Left ventricle myocardium superior (tissue), 1 donor: Measurements from ENCODE around the gene KLHDC8B. TPM values are rescaled to one million over a fixed set of nuclear protein-coding genes. Genes with fewer than 3 reads are reported as not detected.

Experiments used
- ATAC-seq: fragments of 200-7000 bp; cut with Tn5 transposase; one replicate; pipeline ENCODE4 v1.9.1; 2020; ENCODE audit warnings: mild to moderate bottlenecking, moderate library complexity
- DNase-seq: peaks from one replicate; pipeline ENCODE4 v3.0.0-alpha.2; 2020
- intact Hi-C: fragments of 100-400 bp; cut with micrococcal nuclease; formaldehyde crosslinking; loops from one replicate; pipeline ENCODE4 v1.11.0; 2022
- long read RNA-seq: library from polyadenylated mRNA; unstranded; transcript quantifications from one replicate; pipeline ENCODE4 v2.0.0, GENCODE V29; 2021
- total RNA-seq: library from RNA; stranded (reverse); fragmentation: NEBNext Ultra II Directional; extraction: Animal tissue kit (Norgen Biotek cat#: 25700); gene quantifications from one replicate; pipeline ENCODE4 v1.2.1, GENCODE V29; 2021
- donor health status: DM: no; HTN: yes; CAD: no; lungs with severe emphysema.

The KLHDC8B gene
- total RNA-seq, result 95.1 TPM
- long read RNA-seq, transcript KLHDC8B-201 (6 exons, 1,959 nt), result major isoform, 96 of 180 reads
- long read RNA-seq, partial matches to known transcripts, result 57 of 180 reads
- long read RNA-seq, other reads (novel, unspliced or antisense), result 27 of 180 reads

- peak; percentile 95 for DNase-seq
- peak; percentile 88 for ATAC-seq
- intact Hi-C loops, result loop anchor here (10.0 kb wide), 1 partner anchor 104 kb away; the partner anchor contains the start of gene C3orf62
Measured at GRCh38 chr3:49171119-49171774, at the start of gene KLHDC8B. Gene KLHDC8B, plus strand, starts transcription at chr3:49171598. Its CDS starts 1,172 bp downstream, at chr3:49172770.

- intact Hi-C loops, result no loop called here
- no peak for DNase-seq
- no peak for ATAC-seq
Measured at GRCh38 chr3:49122022-49122421, 49.4 kb upstream of the KLHDC8B start.

- intact Hi-C loops, result no loop called here
- DNase-seq (no peak), ATAC-seq (no peak)
Measured at GRCh38 chr3:49122451-49122850, 48.9 kb upstream of the KLHDC8B start.

GRCh38 chr3:49122886-49123545 is 48.4 kb upstream of the KLHDC8B start:
- ATAC-seq (no peak), DNase-seq (no peak)
- intact Hi-C loops, result no loop called here

- ATAC-seq, result no peak
- intact Hi-C loops, result no loop called here
Measured at GRCh38 chr3:49123687-49124086, 47.7 kb upstream of the KLHDC8B start.

GRCh38 chr3:49124203-49124602 is 47.2 kb upstream of the KLHDC8B start:
- intact Hi-C loops, result no loop called here
- DNase-seq (no peak), ATAC-seq (no peak)

More at GRCh38 chr3:49123687-49124086, 47.7 kb upstream of the KLHDC8B start:
- DNase-seq, result no peak

GRCh38 chr3:49124991-49125670 is 46.3 kb upstream of the KLHDC8B start:
- DNase-seq (no peak), ATAC-seq (no peak)
- intact Hi-C loops, result no loop called here

GRCh38 chr3:49131040-49131439 is 40.4 kb upstream of the KLHDC8B start:
- intact Hi-C loops, result no loop called here
- ATAC-seq (peak; percentile 25), DNase-seq (no peak)

- no peak for ATAC-seq
- intact Hi-C loops, result no loop called here
- DNase-seq, result no peak
Measured at GRCh38 chr3:49131576-49131975, 39.8 kb upstream of the KLHDC8B start.

- intact Hi-C loops, result no loop called here
- DNase-seq (no peak), ATAC-seq (no peak)
Measured at GRCh38 chr3:49132073-49132436, 39.3 kb upstream of the KLHDC8B start.

- intact Hi-C loops, result no loop called here
- DNase-seq (peak; percentile 86), ATAC-seq (peak; percentile 86)
Measured at GRCh38 chr3:49132437-49133225, 38.8 kb upstream of the KLHDC8B start, which contains the start of gene LAMB2. Gene LAMB2, minus strand, starts transcription at chr3:49133050. Its CDS starts 183 bp downstream, at chr3:49132867.

- intact Hi-C loops, result no loop called here
- ATAC-seq (peak; percentile 87), DNase-seq (peak; percentile 92)
Measured at GRCh38 chr3:49133226-49133951, 38.0 kb upstream of the KLHDC8B start.

- DNase-seq (no peak), ATAC-seq (no peak)
- intact Hi-C loops, result no loop called here
Measured at GRCh38 chr3:49134471-49135265, 36.7 kb upstream of the KLHDC8B start.

GRCh38 chr3:49135499-49135898 is 35.9 kb upstream of the KLHDC8B start:
- DNase-seq (no peak), ATAC-seq (no peak)
- intact Hi-C loops, result no loop called here

GRCh38 chr3:49140080-49140479 is 31.3 kb upstream of the KLHDC8B start:
- DNase-seq, result no peak
- intact Hi-C loops, result no loop called here
- ATAC-seq, result no peak

- DNase-seq (no peak), ATAC-seq (no peak)
- intact Hi-C loops, result no loop called here
Measured at GRCh38 chr3:49148159-49148558, 23.2 kb upstream of the KLHDC8B start.

GRCh38 chr3:49151610-49152009 is 19.8 kb upstream of the KLHDC8B start:
- no peak for DNase-seq
- intact Hi-C loops, result no loop called here
- ATAC-seq, result no peak
